GM12878 (cell line): ENCODE results near the gene INO80C. TPM values are rescaled to one million over a fixed set of nuclear protein-coding genes. Genes with fewer than 3 reads are reported as not detected.

Experiments used
- ATAC-seq: fragments of 200-7000 bp; cut with Tn5 transposase; 3 replicates; pipeline ENCODE4 v1.9.1; 2020; ENCODE audit warnings: mild to moderate bottlenecking, moderate library complexity
- BruUV-seq: library from RNA; stranded (reverse); fragments of 400-500 nt; replicated peaks from 2 replicates; lab custom pipeline; 2021; lab: Mats Ljungman, UMichigan
- CTCF ChIA-PET: fragments of 300-600 bp; sonication (Branson Sonifier 250); formaldehyde crosslinking; extraction: SDS; loops from one replicate; lab custom pipeline; 2021; ENCODE audit warnings: inconsistent platforms; lab: Yijun Ruan, JAX
- POLR2A ChIA-PET: fragments of 350-600 bp; formaldehyde crosslinking; extraction: SDS; loops from one replicate; lab custom pipeline; 2021; ENCODE audit warnings: inconsistent platforms; lab: Charles Lee
- RAD21 ChIA-PET: fragments of 300-600 bp; sonication (Branson Sonifier 250); formaldehyde crosslinking; loops from one replicate; lab custom pipeline; 2023; ENCODE audit warnings: antibody characterized with exemption; ENCODE audit not compliant: unreplicated experiment; lab: Charles Lee
- SMC1A ChIA-PET: fragments of 300-600 bp; sonication (Branson Sonifier 250); formaldehyde crosslinking; loops from one replicate; lab custom pipeline; 2023; ENCODE audit not compliant: unreplicated experiment, uncharacterized antibody; lab: Charles Lee
- DNase-seq: peaks from one replicate; pipeline ENCODE4 v3.0.0-alpha.2; 2011; ENCODE audit warnings: low read depth, low spot score
- FAIRE-seq: peaks from 3 replicates; lab custom pipeline; 2011; peaks lifted over from hg19 to GRCh38; lab: Jason Lieb, UNC
- H2AFZ ChIP-seq: 2 replicates; pipeline ENCODE4 v1.6.0; 2011; ENCODE audit warnings: low read depth, low read length, control low read depth; ENCODE audit not compliant: control insufficient read depth
- H3K27ac ChIP-seq: 2 replicates; pipeline ENCODE4 v1.5.1; 2011; ENCODE audit warnings: control low read depth; ENCODE audit not compliant: control insufficient read depth, insufficient read depth
- H3K27me3 ChIP-seq, 2 experiments: replicated peaks in 1 of 2; 2 replicates each; pipeline versions ENCODE4 v1.6.0 to v1.6.1; 2011; ENCODE audit warnings: low read length in 1 of 2; ENCODE audit not compliant: control insufficient read depth in 2 of 2, insufficient read depth in 2 of 2
- H3K36me3 ChIP-seq, 2 experiments: 2 replicates each; pipeline ENCODE4 v1.5.1; 2011; ENCODE audit warnings: low read length in 1 of 2; ENCODE audit not compliant: control insufficient read depth in 2 of 2, insufficient read depth in 2 of 2
- H3K4me1 ChIP-seq: 2 replicates; pipeline ENCODE4 v1.6.1; 2011; ENCODE audit warnings: mild to moderate bottlenecking, low read length, moderate library complexity, mixed read lengths; ENCODE audit not compliant: control insufficient read depth, insufficient read depth
- H3K4me2 ChIP-seq: 2 replicates; pipeline ENCODE4 v1.6.0; 2011; ENCODE audit warnings: control low read depth; ENCODE audit not compliant: control insufficient read depth, insufficient read depth
- H3K4me3 ChIP-seq: fragments of 200-600 bp; sonication (generic); 2 replicates; pipeline ENCODE4 v1.5.1; 2016
- H3K79me2 ChIP-seq: 2 replicates; pipeline ENCODE4 v1.6.0; 2011; ENCODE audit warnings: low read length; ENCODE audit not compliant: control insufficient read depth, insufficient read depth
- H3K9ac ChIP-seq: 2 replicates; pipeline ENCODE4 v1.8.0; 2011; ENCODE audit warnings: low read length, control low read depth, mixed read lengths; ENCODE audit not compliant: control insufficient read depth, insufficient read depth
- H3K9me3 ChIP-seq: replicated peaks from 3 replicates; pipeline ENCODE4 v1.5.1; 2011; ENCODE audit warnings: mild to moderate bottlenecking, low read length; ENCODE audit not compliant: control insufficient read depth, insufficient read depth
- H4K20me1 ChIP-seq: 2 replicates; pipeline ENCODE4 v1.6.0; 2011; ENCODE audit not compliant: control insufficient read depth, insufficient read depth
- CBX5 ChIP-seq: sonication (generic); IDR thresholded peaks from 2 replicates; pipeline ENCODE4 v1.6.1; 2016; ENCODE audit warnings: low read depth, moderate library complexity, mild to moderate bottlenecking, inconsistent platforms
- CHD2 ChIP-seq: IDR thresholded peaks from 2 replicates; pipeline ENCODE4 v1.6.1; 2011; ENCODE audit warnings: low read depth, low read length, improper control_type of control experiment, borderline replicate concordance
- CREM ChIP-seq: IDR thresholded peaks from 2 replicates; pipeline ENCODE4 v1.6.1; 2014; ENCODE audit warnings: antibody characterized with exemption, low read depth
- JUNB ChIP-seq: IDR thresholded peaks from 2 replicates; pipeline ENCODE4 v1.6.1; 2016; ENCODE audit warnings: antibody characterized with exemption, mild to moderate bottlenecking
- MTA3 ChIP-seq: IDR thresholded peaks from 2 replicates; pipeline ENCODE4 v1.6.1; 2012; ENCODE audit warnings: low read length, inconsistent platforms, borderline replicate concordance
- PML ChIP-seq: IDR thresholded peaks from 2 replicates; pipeline ENCODE4 v1.6.1; 2012; ENCODE audit warnings: low read length, inconsistent platforms
- POLR2A ChIP-seq: IDR thresholded peaks from 2 replicates; pipeline ENCODE4 v1.6.1; 2011; ENCODE audit warnings: low read depth, mild to moderate bottlenecking, low read length
- RUNX3 ChIP-seq: IDR thresholded peaks from 2 replicates; pipeline ENCODE4 v1.6.1; 2012; ENCODE audit warnings: low read length, inconsistent platforms
- WGBS: methylation state at CpG from one replicate; pipeline ENCODE4 v1.1.6; 2016; ENCODE audit warnings: low lambda C conversion rate; ENCODE audit not compliant: insufficient replicate concordance, insufficient coverage; ENCODE audit errors: missing lambda C conversion rate; 5-methylcytosine and 5-hydroxymethylcytosine counted together
- in situ Hi-C: fragments of 300-500 bp; cut with MboI; formaldehyde crosslinking; loops from 9 replicates; pipeline ENCODE4 v1.14.3; 2018; ENCODE audit warnings: mixed read lengths
- intact Hi-C: fragments of 100-400 bp; cut with micrococcal nuclease; formaldehyde crosslinking; loops from one replicate; pipeline ENCODE4 v1.14.2; 2022; ENCODE audit not compliant: unreplicated experiment
- polyA plus RNA-seq, 11 experiments: library from polyadenylated mRNA; depleted of rRNA in 4 of 11; unstranded in 6 of 11; stranded (reverse) in 5 of 11; fragments of >200 nt; fragmentation: Nextera tagmentation in 4 of 11; fragmentation: Illumina TruSeq in 1 of 11; extraction: Ambion mirVana in 4 of 11; extraction: Trizol in 1 of 11; gene quantifications; 1 replicate in 1 of 11; 2 replicates in 10 of 11; pipeline versions ENCODE4 v1.2.1 to v1.2.3, GENCODE V29; 2011 to 2016; ENCODE audit warnings: inconsistent platforms in 2 of 11, missing spikeins in 2 of 11, low read depth in 1 of 11
- total RNA-seq, 4 experiments: library from RNA; depleted of rRNA in 3 of 4; stranded (reverse); fragments of >200 nt in 3 of 4; fragmentation: Illumina TruSeq in 1 of 4; extraction: Trizol in 1 of 4; gene quantifications; 2 replicates each; pipeline versions ENCODE4 v1.2.1 to v1.2.3, GENCODE V29; 2013 to 2021
- TF ChIP-seq, protein P1 (sequence below): fragments of 450-650 bp; IDR thresholded peaks from 2 replicates; pipeline ENCODE4 v1.6.1; 2016; ENCODE audit warnings: mild to moderate bottlenecking
- TF ChIP-seq, protein P2 (sequence below): fragments of 150-350 bp; IDR thresholded peaks from 2 replicates; pipeline ENCODE4 v1.6.1; 2016; ENCODE audit warnings: low read depth, low read length
- TF ChIP-seq, protein P3 (sequence below): fragments of 450-650 bp; IDR thresholded peaks from 2 replicates; pipeline ENCODE4 v1.6.1; 2017; ENCODE audit warnings: mild to moderate bottlenecking, moderate library complexity
- TF ChIP-seq, protein P4 (sequence below): fragments of 450-650 bp; IDR thresholded peaks from 2 replicates; pipeline ENCODE4 v1.6.1; 2017; ENCODE audit warnings: mild to moderate bottlenecking, moderate library complexity

The INO80C gene
- total and polyA plus RNA-seq, 10 of the 15 experiments (the other 5 are each of a cell fraction or from before 2014, with no cell fraction given), result 9.9 to 43.2 (median 30.1) TPM

DNA sequence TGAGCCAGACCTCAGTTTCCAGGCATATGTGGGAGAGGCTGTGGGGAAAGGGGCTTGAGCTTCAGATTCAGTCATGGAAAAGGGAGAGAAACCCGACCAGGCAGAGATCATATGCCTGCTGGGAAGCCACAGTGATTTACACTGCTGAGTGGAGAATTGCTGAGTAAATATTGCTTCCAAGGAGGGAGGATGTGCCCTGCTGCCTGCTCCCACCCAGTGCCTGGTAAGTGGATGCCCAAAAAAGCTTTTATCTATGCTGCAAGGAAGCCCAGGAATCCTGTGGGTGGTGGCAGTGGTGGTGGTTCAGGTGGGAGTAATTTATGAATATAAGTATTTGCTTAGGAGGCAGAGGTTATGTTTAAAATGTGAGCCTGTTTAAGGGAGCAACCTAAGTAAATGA lies 39.5 kb downstream of the INO80C start:
- no peak overlapping the region for H3K27ac ChIP-seq
- no peak overlapping the region for H3K9ac ChIP-seq
- RAD21 ChIA-PET, result interaction anchor here (1.3 kb wide), 1 partner anchor 20 kb away, joined by 3 read pairs; no protein-coding TSS in a partner anchor
- POLR2A ChIA-PET, result interaction anchor here (0.6 to 1.0 kb wide), 2 partner anchors 22 to 54 kb away, joined by 3 read pairs; no protein-coding TSS in a partner anchor
- SMC1A ChIA-PET, result interaction anchor here (0.6 to 1.8 kb wide), 7 partner anchors 10 to 144 kb away, joined by 3 to 5 read pairs (median 3); no protein-coding TSS in a partner anchor
- in situ Hi-C loops (no loop called here), intact Hi-C loops (no loop called here)
- H3K4me1 ChIP-seq, result peaks cover 12% of the 10 kb centered on the region
- 83% methylated on average over 1 of the region's 1 CpG for WGBS
- no peaks in the 10 kb centered on the region for H3K36me3 ChIP-seq
- H3K79me2 ChIP-seq, result no peaks in the 10 kb centered on the region
- ATAC-seq (no peak), FAIRE-seq (no peak), DNase-seq (no peak)
- no peaks in the 10 kb centered on the region for H4K20me1 ChIP-seq
- no peaks in the 10 kb centered on the region for H3K27me3 ChIP-seq
- no peaks in the 10 kb centered on the region for H3K9me3 ChIP-seq
- CTCF ChIA-PET, result interaction anchor here (0.8 kb wide), 1 partner anchor 122 kb away, joined by 3 read pairs; no protein-coding TSS in a partner anchor
- H2AFZ ChIP-seq, result no peak overlapping the region
- no TSS peak for BruUV-seq
- H3K4me3 ChIP-seq, result no peak overlapping the region
- H3K4me2 ChIP-seq, result no peak overlapping the region
- no peak for TF ChIP-seq MTA3
- TF ChIP-seq, protein P1, sequence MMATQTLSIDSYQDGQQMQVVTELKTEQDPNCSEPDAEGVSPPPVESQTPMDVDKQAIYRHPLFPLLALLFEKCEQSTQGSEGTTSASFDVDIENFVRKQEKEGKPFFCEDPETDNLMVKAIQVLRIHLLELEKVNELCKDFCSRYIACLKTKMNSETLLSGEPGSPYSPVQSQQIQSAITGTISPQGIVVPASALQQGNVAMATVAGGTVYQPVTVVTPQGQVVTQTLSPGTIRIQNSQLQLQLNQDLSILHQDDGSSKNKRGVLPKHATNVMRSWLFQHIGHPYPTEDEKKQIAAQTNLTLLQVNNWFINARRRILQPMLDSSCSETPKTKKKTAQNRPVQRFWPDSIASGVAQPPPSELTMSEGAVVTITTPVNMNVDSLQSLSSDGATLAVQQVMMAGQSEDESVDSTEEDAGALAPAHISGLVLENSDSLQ, result no peak
- TF ChIP-seq CREM, result no peak
- no peak for TF ChIP-seq POLR2A
- no peak for TF ChIP-seq PML
- TF ChIP-seq, protein P2, sequence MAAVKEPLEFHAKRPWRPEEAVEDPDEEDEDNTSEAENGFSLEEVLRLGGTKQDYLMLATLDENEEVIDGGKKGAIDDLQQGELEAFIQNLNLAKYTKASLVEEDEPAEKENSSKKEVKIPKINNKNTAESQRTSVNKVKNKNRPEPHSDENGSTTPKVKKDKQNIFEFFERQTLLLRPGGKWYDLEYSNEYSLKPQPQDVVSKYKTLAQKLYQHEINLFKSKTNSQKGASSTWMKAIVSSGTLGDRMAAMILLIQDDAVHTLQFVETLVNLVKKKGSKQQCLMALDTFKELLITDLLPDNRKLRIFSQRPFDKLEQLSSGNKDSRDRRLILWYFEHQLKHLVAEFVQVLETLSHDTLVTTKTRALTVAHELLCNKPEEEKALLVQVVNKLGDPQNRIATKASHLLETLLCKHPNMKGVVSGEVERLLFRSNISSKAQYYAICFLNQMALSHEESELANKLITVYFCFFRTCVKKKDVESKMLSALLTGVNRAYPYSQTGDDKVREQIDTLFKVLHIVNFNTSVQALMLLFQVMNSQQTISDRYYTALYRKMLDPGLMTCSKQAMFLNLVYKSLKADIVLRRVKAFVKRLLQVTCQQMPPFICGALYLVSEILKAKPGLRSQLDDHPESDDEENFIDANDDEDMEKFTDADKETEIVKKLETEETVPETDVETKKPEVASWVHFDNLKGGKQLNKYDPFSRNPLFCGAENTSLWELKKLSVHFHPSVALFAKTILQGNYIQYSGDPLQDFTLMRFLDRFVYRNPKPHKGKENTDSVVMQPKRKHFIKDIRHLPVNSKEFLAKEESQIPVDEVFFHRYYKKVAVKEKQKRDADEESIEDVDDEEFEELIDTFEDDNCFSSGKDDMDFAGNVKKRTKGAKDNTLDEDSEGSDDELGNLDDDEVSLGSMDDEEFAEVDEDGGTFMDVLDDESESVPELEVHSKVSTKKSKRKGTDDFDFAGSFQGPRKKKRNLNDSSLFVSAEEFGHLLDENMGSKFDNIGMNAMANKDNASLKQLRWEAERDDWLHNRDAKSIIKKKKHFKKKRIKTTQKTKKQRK, result no peak
- TF ChIP-seq, protein P3, sequence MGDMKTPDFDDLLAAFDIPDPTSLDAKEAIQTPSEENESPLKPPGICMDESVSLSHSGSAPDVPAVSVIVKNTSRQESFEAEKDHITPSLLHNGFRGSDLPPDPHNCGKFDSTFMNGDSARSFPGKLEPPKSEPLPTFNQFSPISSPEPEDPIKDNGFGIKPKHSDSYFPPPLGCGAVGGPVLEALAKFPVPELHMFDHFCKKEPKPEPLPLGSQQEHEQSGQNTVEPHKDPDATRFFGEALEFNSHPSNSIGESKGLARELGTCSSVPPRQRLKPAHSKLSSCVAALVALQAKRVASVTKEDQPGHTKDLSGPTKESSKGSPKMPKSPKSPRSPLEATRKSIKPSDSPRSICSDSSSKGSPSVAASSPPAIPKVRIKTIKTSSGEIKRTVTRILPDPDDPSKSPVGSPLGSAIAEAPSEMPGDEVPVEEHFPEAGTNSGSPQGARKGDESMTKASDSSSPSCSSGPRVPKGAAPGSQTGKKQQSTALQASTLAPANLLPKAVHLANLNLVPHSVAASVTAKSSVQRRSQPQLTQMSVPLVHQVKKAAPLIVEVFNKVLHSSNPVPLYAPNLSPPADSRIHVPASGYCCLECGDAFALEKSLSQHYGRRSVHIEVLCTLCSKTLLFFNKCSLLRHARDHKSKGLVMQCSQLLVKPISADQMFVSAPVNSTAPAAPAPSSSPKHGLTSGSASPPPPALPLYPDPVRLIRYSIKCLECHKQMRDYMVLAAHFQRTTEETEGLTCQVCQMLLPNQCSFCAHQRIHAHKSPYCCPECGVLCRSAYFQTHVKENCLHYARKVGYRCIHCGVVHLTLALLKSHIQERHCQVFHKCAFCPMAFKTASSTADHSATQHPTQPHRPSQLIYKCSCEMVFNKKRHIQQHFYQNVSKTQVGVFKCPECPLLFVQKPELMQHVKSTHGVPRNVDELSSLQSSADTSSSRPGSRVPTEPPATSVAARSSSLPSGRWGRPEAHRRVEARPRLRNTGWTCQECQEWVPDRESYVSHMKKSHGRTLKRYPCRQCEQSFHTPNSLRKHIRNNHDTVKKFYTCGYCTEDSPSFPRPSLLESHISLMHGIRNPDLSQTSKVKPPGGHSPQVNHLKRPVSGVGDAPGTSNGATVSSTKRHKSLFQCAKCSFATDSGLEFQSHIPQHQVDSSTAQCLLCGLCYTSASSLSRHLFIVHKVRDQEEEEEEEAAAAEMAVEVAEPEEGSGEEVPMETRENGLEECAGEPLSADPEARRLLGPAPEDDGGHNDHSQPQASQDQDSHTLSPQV, result no peak
- no peak for TF ChIP-seq CHD2
- no peak for TF ChIP-seq JUNB
- TF ChIP-seq RUNX3, result no peak
- no peak for TF ChIP-seq CBX5
- TF ChIP-seq, protein P4, sequence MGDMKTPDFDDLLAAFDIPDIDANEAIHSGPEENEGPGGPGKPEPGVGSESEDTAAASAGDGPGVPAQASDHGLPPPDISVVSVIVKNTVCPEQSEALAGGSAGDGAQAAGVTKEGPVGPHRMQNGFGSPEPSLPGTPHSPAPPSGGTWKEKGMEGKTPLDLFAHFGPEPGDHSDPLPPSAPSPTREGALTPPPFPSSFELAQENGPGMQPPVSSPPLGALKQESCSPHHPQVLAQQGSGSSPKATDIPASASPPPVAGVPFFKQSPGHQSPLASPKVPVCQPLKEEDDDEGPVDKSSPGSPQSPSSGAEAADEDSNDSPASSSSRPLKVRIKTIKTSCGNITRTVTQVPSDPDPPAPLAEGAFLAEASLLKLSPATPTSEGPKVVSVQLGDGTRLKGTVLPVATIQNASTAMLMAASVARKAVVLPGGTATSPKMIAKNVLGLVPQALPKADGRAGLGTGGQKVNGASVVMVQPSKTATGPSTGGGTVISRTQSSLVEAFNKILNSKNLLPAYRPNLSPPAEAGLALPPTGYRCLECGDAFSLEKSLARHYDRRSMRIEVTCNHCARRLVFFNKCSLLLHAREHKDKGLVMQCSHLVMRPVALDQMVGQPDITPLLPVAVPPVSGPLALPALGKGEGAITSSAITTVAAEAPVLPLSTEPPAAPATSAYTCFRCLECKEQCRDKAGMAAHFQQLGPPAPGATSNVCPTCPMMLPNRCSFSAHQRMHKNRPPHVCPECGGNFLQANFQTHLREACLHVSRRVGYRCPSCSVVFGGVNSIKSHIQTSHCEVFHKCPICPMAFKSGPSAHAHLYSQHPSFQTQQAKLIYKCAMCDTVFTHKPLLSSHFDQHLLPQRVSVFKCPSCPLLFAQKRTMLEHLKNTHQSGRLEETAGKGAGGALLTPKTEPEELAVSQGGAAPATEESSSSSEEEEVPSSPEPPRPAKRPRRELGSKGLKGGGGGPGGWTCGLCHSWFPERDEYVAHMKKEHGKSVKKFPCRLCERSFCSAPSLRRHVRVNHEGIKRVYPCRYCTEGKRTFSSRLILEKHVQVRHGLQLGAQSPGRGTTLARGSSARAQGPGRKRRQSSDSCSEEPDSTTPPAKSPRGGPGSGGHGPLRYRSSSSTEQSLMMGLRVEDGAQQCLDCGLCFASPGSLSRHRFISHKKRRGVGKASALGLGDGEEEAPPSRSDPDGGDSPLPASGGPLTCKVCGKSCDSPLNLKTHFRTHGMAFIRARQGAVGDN, result no peak
